Measurements from ENCODE around the gene ECM1. TPM values are rescaled to one million over a fixed set of nuclear protein-coding genes. Genes with fewer than 3 reads are reported as not detected.

The ECM1 gene
- total and polyA plus RNA-seq, 2 donors (not counting 1 experiment from before 2014, with no cell fraction given): 25.1 to 108 TPM

DNA sequence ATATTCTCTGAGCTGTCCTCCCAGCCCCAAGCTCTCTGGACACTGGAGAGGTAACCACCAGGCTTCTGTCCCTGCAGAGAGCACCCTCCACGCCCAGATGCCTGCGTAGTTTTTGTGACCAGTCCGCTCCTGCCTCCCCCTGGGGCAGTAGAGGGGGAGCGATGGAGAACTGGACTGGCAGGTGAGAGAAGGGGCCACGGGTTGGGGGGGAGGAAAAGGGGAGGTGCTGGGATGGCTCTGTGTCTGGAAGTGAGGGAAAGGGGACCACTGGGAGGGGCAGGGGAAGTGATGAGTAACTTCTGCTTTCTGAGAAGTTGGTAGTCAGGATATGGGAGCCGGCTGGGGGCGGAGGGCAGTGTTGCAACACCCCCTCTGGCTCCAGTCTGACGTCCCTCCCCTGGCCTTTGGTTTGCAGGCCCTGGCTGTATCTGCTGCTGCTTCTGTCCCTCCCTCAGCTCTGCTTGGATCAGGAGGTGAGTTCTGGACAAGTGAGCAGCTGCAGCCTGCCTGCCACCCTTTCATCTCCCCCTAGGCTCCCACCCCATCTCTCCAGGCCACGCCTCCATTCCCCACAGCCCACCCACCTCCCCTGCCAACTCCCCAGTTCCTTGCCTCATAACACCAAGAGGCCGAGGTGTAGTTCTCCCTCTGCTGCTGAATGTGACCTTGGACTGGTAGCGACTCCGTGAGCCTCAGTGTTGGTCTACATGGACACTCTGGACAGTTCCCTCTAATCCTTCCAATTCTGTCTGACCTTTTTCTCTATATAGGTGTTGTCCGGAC lies 44.4 kb downstream of the ECM1 start:
- Histone ChIP-seq H3K4me1 (ENCODE audit: control insufficient read depth, extremely low read depth, insufficient read depth, low read length) (peaks cover 14% of the 10 kb centered on the region), H3K4me3 (replicated peaks in 1 of 4; ENCODE audit: control extremely low read depth in 1 of 4, insufficient read depth in 1 of 4, low read depth in 3 of 4, low read length in 4 of 4) (peak overlapping the region in 1 of 4 experiments; percentile 8), H3K27me3 (ENCODE audit: control insufficient read depth, insufficient read depth, low read length) (no peaks in the 10 kb centered on the region), H3K9ac (ENCODE audit: insufficient read depth, low read length) (no peak overlapping the region), H3K4me2 (ENCODE audit: extremely low read depth, insufficient read depth, low read length) (peak overlapping the region; percentile 33), H3K79me2 (ENCODE audit: control insufficient read depth, insufficient read depth, low read length) (no peaks in the 10 kb centered on the region), H4K20me1 (ENCODE audit: control insufficient read depth, extremely low read depth, insufficient read depth, low read length) (no peaks in the 10 kb centered on the region), H2AFZ (ENCODE audit: low read length) (no peak overlapping the region), H3K36me3 (ENCODE audit: control insufficient read depth, insufficient read depth, low read length) (peaks cover 7% of the 10 kb centered on the region), H3K27ac (ENCODE audit: insufficient read depth, low read length) (peak overlapping the region; percentile 78), H3K9me3 (ENCODE audit: control insufficient read depth, insufficient read depth, low read depth, low read length) (no peaks in the 10 kb centered on the region)
- no peak for TF ChIP-seq EZH2 (IDR thresholded peaks at IDR 0.05; ENCODE audit: low read length, missing control alignments)
- TF ChIP-seq, protein P1, sequence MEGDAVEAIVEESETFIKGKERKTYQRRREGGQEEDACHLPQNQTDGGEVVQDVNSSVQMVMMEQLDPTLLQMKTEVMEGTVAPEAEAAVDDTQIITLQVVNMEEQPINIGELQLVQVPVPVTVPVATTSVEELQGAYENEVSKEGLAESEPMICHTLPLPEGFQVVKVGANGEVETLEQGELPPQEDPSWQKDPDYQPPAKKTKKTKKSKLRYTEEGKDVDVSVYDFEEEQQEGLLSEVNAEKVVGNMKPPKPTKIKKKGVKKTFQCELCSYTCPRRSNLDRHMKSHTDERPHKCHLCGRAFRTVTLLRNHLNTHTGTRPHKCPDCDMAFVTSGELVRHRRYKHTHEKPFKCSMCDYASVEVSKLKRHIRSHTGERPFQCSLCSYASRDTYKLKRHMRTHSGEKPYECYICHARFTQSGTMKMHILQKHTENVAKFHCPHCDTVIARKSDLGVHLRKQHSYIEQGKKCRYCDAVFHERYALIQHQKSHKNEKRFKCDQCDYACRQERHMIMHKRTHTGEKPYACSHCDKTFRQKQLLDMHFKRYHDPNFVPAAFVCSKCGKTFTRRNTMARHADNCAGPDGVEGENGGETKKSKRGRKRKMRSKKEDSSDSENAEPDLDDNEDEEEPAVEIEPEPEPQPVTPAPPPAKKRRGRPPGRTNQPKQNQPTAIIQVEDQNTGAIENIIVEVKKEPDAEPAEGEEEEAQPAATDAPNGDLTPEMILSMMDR (conservative IDR thresholded peaks at IDR 0.05 in 1 of 2, IDR thresholded peaks at IDR 0.05 in 1 of 2; ENCODE audit: low read depth in 1 of 2, low read length in 2 of 2): no peak
- DNase-seq (ENCODE audit: low read depth in 2 of 2): peak; percentile 89 to 98

DNA sequence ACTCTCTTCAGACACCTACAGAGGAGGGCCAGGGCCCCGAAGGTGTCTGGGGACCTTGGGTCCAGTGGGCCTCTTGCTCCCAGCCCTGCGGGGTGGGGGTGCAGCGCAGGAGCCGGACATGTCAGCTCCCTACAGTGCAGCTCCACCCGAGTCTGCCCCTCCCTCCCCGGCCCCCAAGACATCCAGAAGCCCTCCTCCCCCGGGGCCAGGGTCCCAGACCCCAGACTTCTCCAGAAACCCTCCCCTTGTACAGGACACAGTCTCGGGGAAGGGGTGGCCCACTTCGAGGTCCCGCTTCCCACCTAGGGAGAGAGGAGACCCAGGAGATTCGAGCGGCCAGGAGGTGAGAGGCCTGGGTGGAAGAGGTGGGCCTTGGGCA lies 45.0 kb downstream of the ECM1 start:
- Histone ChIP-seq H3K9ac (ENCODE audit: insufficient read depth, low read length) (no peak overlapping the region), H3K4me1 (ENCODE audit: control insufficient read depth, extremely low read depth, insufficient read depth, low read length) (peaks cover 14% of the 10 kb centered on the region), H3K9me3 (ENCODE audit: control insufficient read depth, insufficient read depth, low read depth, low read length) (no peaks in the 10 kb centered on the region), H3K27ac (ENCODE audit: insufficient read depth, low read length) (peak overlapping the region; percentile 69), H3K79me2 (ENCODE audit: control insufficient read depth, insufficient read depth, low read length) (no peaks in the 10 kb centered on the region), H3K27me3 (ENCODE audit: control insufficient read depth, insufficient read depth, low read length) (no peaks in the 10 kb centered on the region), H2AFZ (ENCODE audit: low read length) (no peak overlapping the region), H3K4me3 (replicated peaks in 1 of 4; ENCODE audit: control extremely low read depth in 1 of 4, insufficient read depth in 1 of 4, low read depth in 3 of 4, low read length in 4 of 4) (no peak overlapping the region), H4K20me1 (ENCODE audit: control insufficient read depth, extremely low read depth, insufficient read depth, low read length) (no peaks in the 10 kb centered on the region), H3K36me3 (ENCODE audit: control insufficient read depth, insufficient read depth, low read length) (peaks cover 9% of the 10 kb centered on the region), H3K4me2 (ENCODE audit: extremely low read depth, insufficient read depth, low read length) (no peak overlapping the region)
- DNase-seq (ENCODE audit: low read depth in 2 of 2): no peak
- TF ChIP-seq EZH2 (IDR thresholded peaks at IDR 0.05; ENCODE audit: low read length, missing control alignments): no peak
- TF ChIP-seq, protein P1 (conservative IDR thresholded peaks at IDR 0.05 in 1 of 2, IDR thresholded peaks at IDR 0.05 in 1 of 2; ENCODE audit: low read depth in 1 of 2, low read length in 2 of 2): no peak

DNA sequence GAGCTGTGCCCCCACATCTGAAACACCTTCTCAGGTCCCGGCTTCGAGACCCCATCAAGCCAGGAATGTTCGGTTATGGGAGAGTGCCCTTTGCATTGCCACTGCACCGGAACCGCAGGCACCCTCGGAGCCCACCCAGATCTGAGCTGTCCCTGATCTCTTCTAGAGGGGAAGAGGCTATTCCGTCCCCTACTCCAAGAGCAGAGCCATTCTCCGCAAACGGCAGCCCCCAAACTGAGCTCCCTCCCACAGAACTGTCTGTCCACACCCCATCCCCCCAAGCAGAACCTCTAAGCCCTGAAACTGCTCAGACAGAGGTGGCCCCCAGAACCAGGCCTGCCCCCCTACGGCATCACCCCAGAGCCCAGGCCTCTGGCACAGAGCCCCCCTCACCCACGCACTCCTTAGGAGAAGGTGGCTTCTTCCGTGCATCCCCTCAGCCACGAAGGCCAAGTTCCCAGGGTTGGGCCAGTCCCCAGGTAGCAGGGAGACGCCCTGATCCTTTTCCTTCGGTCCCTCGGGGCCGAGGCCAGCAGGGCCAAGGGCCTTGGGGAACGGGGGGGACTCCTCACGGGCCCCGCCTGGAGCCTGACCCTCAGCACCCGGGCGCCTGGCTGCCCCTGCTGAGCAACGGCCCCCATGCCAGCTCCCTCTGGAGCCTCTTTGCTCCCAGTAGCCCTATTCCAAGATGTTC lies 45.6 kb downstream of the ECM1 start:
- no peak overlapping the region for H2AFZ ChIP-seq (ENCODE audit: low read length)
- TF ChIP-seq, protein P1 (conservative IDR thresholded peaks at IDR 0.05 in 1 of 2, IDR thresholded peaks at IDR 0.05 in 1 of 2; ENCODE audit: low read depth in 1 of 2, low read length in 2 of 2): no peak
- TF ChIP-seq EZH2 (IDR thresholded peaks at IDR 0.05; ENCODE audit: low read length, missing control alignments): no peak
- no peaks in the 10 kb centered on the region for H3K79me2 ChIP-seq (ENCODE audit: control insufficient read depth, insufficient read depth, low read length)
- no peak overlapping the region for H3K4me2 ChIP-seq (ENCODE audit: extremely low read depth, insufficient read depth, low read length)
- peak overlapping the region; percentile 69 for H3K27ac ChIP-seq (ENCODE audit: insufficient read depth, low read length)
- no peaks in the 10 kb centered on the region for H3K27me3 ChIP-seq (ENCODE audit: control insufficient read depth, insufficient read depth, low read length)
- peaks cover 14% of the 10 kb centered on the region for H3K4me1 ChIP-seq (ENCODE audit: control insufficient read depth, extremely low read depth, insufficient read depth, low read length)
- no peaks in the 10 kb centered on the region for H3K9me3 ChIP-seq (ENCODE audit: control insufficient read depth, insufficient read depth, low read depth, low read length)
- no peak overlapping the region for H3K9ac ChIP-seq (ENCODE audit: insufficient read depth, low read length)
- no peak for DNase-seq (ENCODE audit: low read depth in 2 of 2)
- no peaks in the 10 kb centered on the region for H4K20me1 ChIP-seq (ENCODE audit: control insufficient read depth, extremely low read depth, insufficient read depth, low read length)
- peaks cover 9% of the 10 kb centered on the region for H3K36me3 ChIP-seq (ENCODE audit: control insufficient read depth, insufficient read depth, low read length)
- H3K4me3 ChIP-seq (replicated peaks in 1 of 4; ENCODE audit: control extremely low read depth in 1 of 4, insufficient read depth in 1 of 4, low read depth in 3 of 4, low read length in 4 of 4): no peak overlapping the region
